WTC11 (cell line): ENCODE data around the gene TIMM29. TPM values are rescaled to one million over a fixed set of nuclear protein-coding genes. Genes with fewer than 3 reads are reported as not detected.

Experiments
- ATAC-seq: fragments of 200-7000 bp; cut with Tn5 transposase; 2 replicates; pipeline ENCODE4 v1.10.0; 2021; ENCODE audit warnings: mild to moderate bottlenecking, moderate library complexity
- CTCF ChIA-PET: fragments of 300-600 bp; sonication (Branson Sonifier 250); formaldehyde crosslinking; loops from one replicate; lab custom pipeline; 2021; ENCODE audit warnings: antibody characterized with exemption; lab: Charles Lee
- POLR2A ChIA-PET: fragments of 350-600 bp; sonication (Branson Sonifier 250); formaldehyde crosslinking; loops from one replicate; lab custom pipeline; 2021; ENCODE audit warnings: antibody characterized with exemption; lab: Charles Lee
- DNase-seq: peaks from one replicate; pipeline ENCODE4 v3.0.0; 2021; ENCODE audit warnings: low spot score
- H3K27ac Mint-ChIP-seq: 2 replicates; pipeline ENCODE4 v1.8.0; 2021; ENCODE audit warnings: mixed read lengths
- H3K27me3 Mint-ChIP-seq: 2 replicates; pipeline ENCODE4 v1.8.0; 2021; ENCODE audit warnings: low read depth, mild to moderate bottlenecking, moderate library complexity, mixed read lengths
- H3K36me3 Mint-ChIP-seq: 2 replicates; pipeline ENCODE4 v1.8.0; 2021; ENCODE audit warnings: mixed read lengths
- H3K4me1 Mint-ChIP-seq: 2 replicates; pipeline ENCODE4 v1.8.0; 2022; ENCODE audit warnings: mixed read lengths
- H3K4me3 Mint-ChIP-seq: 2 replicates; pipeline ENCODE4 v1.8.0; 2021; ENCODE audit warnings: mild to moderate bottlenecking, moderate library complexity, mixed read lengths
- H3K9me3 Mint-ChIP-seq: 2 replicates; pipeline ENCODE4 v1.8.0; 2021; ENCODE audit warnings: mixed read lengths
- ATF1 ChIP-seq: sonication (generic); formaldehyde crosslinking; IDR thresholded peaks from 2 replicates; pipeline ENCODE4 v1.8.1; 2023; ENCODE audit warnings: mild to moderate bottlenecking, moderate library complexity, missing genetic modification reagents
- ATF3 ChIP-seq: sonication (generic); formaldehyde crosslinking; conservative IDR thresholded peaks from 2 replicates; pipeline ENCODE4 v1.8.1; 2022; ENCODE audit warnings: mild to moderate bottlenecking, missing genetic modification reagents
- ATF6 ChIP-seq: sonication (generic); formaldehyde crosslinking; IDR thresholded peaks from 2 replicates; pipeline ENCODE4 v1.8.1; 2023; ENCODE audit warnings: mild to moderate bottlenecking, missing genetic modification reagents
- CBFB ChIP-seq: sonication (generic); formaldehyde crosslinking; IDR thresholded peaks from 2 replicates; pipeline ENCODE4 v1.8.1; 2022; ENCODE audit warnings: mild to moderate bottlenecking, low read depth, missing genetic modification reagents
- CREB1 ChIP-seq: sonication (generic); formaldehyde crosslinking; IDR thresholded peaks from 2 replicates; pipeline ENCODE4 v1.8.0; 2023; ENCODE audit warnings: mild to moderate bottlenecking, missing genetic modification reagents
- CREM ChIP-seq: sonication (generic); formaldehyde crosslinking; IDR thresholded peaks from 2 replicates; pipeline ENCODE4 v1.8.1; 2022; ENCODE audit warnings: mild to moderate bottlenecking, missing genetic modification reagents, moderate library complexity
- E2F4 ChIP-seq: sonication (generic); formaldehyde crosslinking; IDR thresholded peaks from 2 replicates; pipeline ENCODE4 v1.8.1; 2022; ENCODE audit warnings: low read depth, mild to moderate bottlenecking, moderate library complexity, missing genetic modification reagents, borderline replicate concordance
- ERG ChIP-seq: fragments of 250-450 bp; sonication (Bioruptor Pico); IDR thresholded peaks from 2 replicates; pipeline ENCODE4 v1.8.0; 2021; ENCODE audit warnings: mild to moderate bottlenecking
- FOXJ3 ChIP-seq: sonication (generic); formaldehyde crosslinking; IDR thresholded peaks from 2 replicates; pipeline ENCODE4 v1.9.0; 2021; ENCODE audit warnings: missing genetic modification reagents, mild to moderate bottlenecking, borderline replicate concordance
- GABPB1 ChIP-seq: sonication (generic); formaldehyde crosslinking; IDR thresholded peaks from 2 replicates; pipeline ENCODE4 v1.8.1; 2023; ENCODE audit warnings: mild to moderate bottlenecking, missing genetic modification reagents
- HMGA2 ChIP-seq: fragments of 250-450 bp; sonication (Bioruptor Pico); IDR thresholded peaks from 2 replicates; pipeline ENCODE4 v1.4.0; 2021; ENCODE audit warnings: mild to moderate bottlenecking, moderate library complexity
- IRF1 ChIP-seq: sonication (generic); formaldehyde crosslinking; IDR thresholded peaks from 2 replicates; pipeline ENCODE4 v1.8.0; 2023; ENCODE audit warnings: missing genetic modification reagents
- OVOL2 ChIP-seq: fragments of 250-450 bp; sonication (Bioruptor Pico); IDR thresholded peaks from 2 replicates; pipeline ENCODE4 v1.9.0; 2021; ENCODE audit warnings: mild to moderate bottlenecking, borderline replicate concordance
- PREB ChIP-seq: sonication (generic); formaldehyde crosslinking; IDR thresholded peaks from 2 replicates; pipeline ENCODE4 v1.8.1; 2022; ENCODE audit warnings: mild to moderate bottlenecking, missing genetic modification reagents, moderate library complexity, borderline replicate concordance
- PRRX2 ChIP-seq: fragments of 250-450 bp; sonication (Bioruptor Pico); IDR thresholded peaks from 2 replicates; pipeline ENCODE4 v1.8.0; 2021; ENCODE audit warnings: mild to moderate bottlenecking
- SP1 ChIP-seq: sonication (generic); formaldehyde crosslinking; conservative IDR thresholded peaks from 2 replicates; pipeline ENCODE4 v1.8.1; 2022; ENCODE audit warnings: missing genetic modification reagents
- STAT6 ChIP-seq: sonication (generic); formaldehyde crosslinking; conservative IDR thresholded peaks from 2 replicates; pipeline ENCODE4 v1.8.1; 2023; ENCODE audit warnings: mild to moderate bottlenecking, low read depth, missing genetic modification reagents, moderate library complexity
- USF1 ChIP-seq: sonication (generic); formaldehyde crosslinking; IDR thresholded peaks from 2 replicates; pipeline ENCODE4 v1.8.0; 2022; ENCODE audit warnings: mild to moderate bottlenecking, missing genetic modification reagents
- ZNF121 ChIP-seq: sonication (generic); formaldehyde crosslinking; IDR thresholded peaks from 2 replicates; pipeline ENCODE4 v1.8.0; 2023; ENCODE audit warnings: missing genetic modification reagents
- ZNF263 ChIP-seq: sonication (generic); formaldehyde crosslinking; IDR thresholded peaks from 2 replicates; pipeline ENCODE4 v1.8.1; 2022; ENCODE audit warnings: low read depth, mild to moderate bottlenecking, moderate library complexity, missing genetic modification reagents
- ZNF416 ChIP-seq: fragments of 250-450 bp; sonication (Bioruptor Pico); IDR thresholded peaks from 2 replicates; pipeline ENCODE4 v1.9.0; 2021; ENCODE audit warnings: mild to moderate bottlenecking, inconsistent platforms
- ZNF423 ChIP-seq: fragments of 250-450 bp; sonication (Bioruptor Pico); IDR thresholded peaks from 2 replicates; pipeline ENCODE4 v2.1.2; 2022; ENCODE audit warnings: mild to moderate bottlenecking, moderate library complexity
- total RNA-seq: library from RNA; stranded (reverse); gene quantifications from 3 replicates; pipeline ENCODE4 v1.2.3, GENCODE V29; 2021

The TIMM29 gene
- total RNA-seq, 1 experiment from 2014 or later: 33.8 TPM

GRCh38 chr19:10913716-10914340, 14.8 kb upstream of the TIMM29 start (continued):
- TF ChIP-seq ERG (CRISPR knock-in tag) (no peak), PRRX2 (CRISPR knock-in tag) (no peak), CREB1 (CRISPR knock-in tag) (no peak), SP1 (CRISPR knock-in tag) (no peak)

- POLR2A ChIA-PET: no interaction called here
- TF ChIP-seq ATF1 (CRISPR knock-in tag) (no peak), FOXJ3 (no peak), ZNF263 (CRISPR knock-in tag) (no peak), PRRX2 (CRISPR knock-in tag) (no peak), ZNF121 (no peak)
- TF ChIP-seq, all 79 proteins: peak for 0
- no peak for ATAC-seq
- Mint-ChIP-seq H3K4me1 (no peaks in the 10 kb centered on the region), H3K27me3 (no peaks in the 10 kb centered on the region), H3K36me3 (peaks cover 14% of the 10 kb centered on the region), H3K4me3 (no peak overlapping the region), H3K9me3 (no peaks in the 10 kb centered on the region), H3K27ac (no peak overlapping the region)
- CTCF ChIA-PET: interaction anchor here (1.5 kb wide), 1 partner anchor 45 kb away, joined by 4 read pairs; no protein-coding TSS in a partner anchor
- DNase-seq: no peak
These were observed 13.2 kb upstream of the TIMM29 start for GRCh38 chr19:10915130-10916091.

GRCh38 chr19:10916602-10917001, 12.0 kb upstream of the TIMM29 start:
- ChIA-PET POLR2A (no interaction called here), CTCF (no interaction called here)
- ATAC-seq (no peak), DNase-seq (no peak)
- Mint-ChIP-seq H3K9me3 (no peaks in the 10 kb centered on the region), H3K4me1 (no peaks in the 10 kb centered on the region), H3K36me3 (peaks cover 14% of the 10 kb centered on the region), H3K27me3 (no peaks in the 10 kb centered on the region), H3K27ac (no peak overlapping the region), H3K4me3 (no peak overlapping the region)
- no peak for TF ChIP-seq ZNF423 (CRISPR knock-in tag)
- TF ChIP-seq IRF1: no peak
- TF ChIP-seq USF1: no peak
- TF ChIP-seq STAT6 (CRISPR knock-in tag): no peak
- no peak for TF ChIP-seq OVOL2 (CRISPR knock-in tag)
- no peak for TF ChIP-seq CREM
- no peak for TF ChIP-seq E2F4 (CRISPR knock-in tag)
- no peak for TF ChIP-seq ZNF416 (CRISPR knock-in tag)
- no peak for TF ChIP-seq GABPB1 (CRISPR knock-in tag)
- TF ChIP-seq PREB (CRISPR knock-in tag): no peak
- no peak for TF ChIP-seq ATF3 (CRISPR knock-in tag)
- TF ChIP-seq CBFB (CRISPR knock-in tag): no peak
- TF ChIP-seq HMGA2 (CRISPR knock-in tag): no peak
- no peak for TF ChIP-seq ATF6 (CRISPR knock-in tag)
